Neural progenitor cell (in vitro differentiated cells): ENCODE results near the gene DOCK9. TPM values are rescaled to one million over a fixed set of nuclear protein-coding genes. Genes with fewer than 3 reads are reported as not detected.

Experiments used
- DNase-seq: peaks from one replicate; pipeline ENCODE4 v3.0.0-alpha.2; 2016; ENCODE audit warnings: low spot score
- H2AFZ ChIP-seq: fragments of 200-600 bp; sonication (generic); replicated peaks from 2 replicates; pipeline ENCODE4 v1.6.1; 2016; ENCODE audit warnings: antibody characterized with exemption
- H3F3A ChIP-seq: fragments of 200-600 bp; sonication (generic); 2 replicates; pipeline ENCODE4 v1.6.1; 2016; ENCODE audit warnings: antibody characterized with exemption, low read depth
- H3K27ac ChIP-seq: fragments of 200-600 bp; sonication (generic); 2 replicates; pipeline ENCODE4 v1.5.1; 2016; ENCODE audit warnings: mild to moderate bottlenecking
- H3K27me3 ChIP-seq: fragments of 200-600 bp; sonication (generic); 2 replicates; pipeline ENCODE4 v1.6.1; 2016; ENCODE audit warnings: mild to moderate bottlenecking, moderate library complexity
- H3K36me3 ChIP-seq: fragments of 200-600 bp; sonication (generic); 2 replicates; pipeline ENCODE4 v1.5.1; 2016
- H3K4me1 ChIP-seq: fragments of 200-600 bp; sonication (generic); 2 replicates; pipeline ENCODE4 v1.6.1; 2016; ENCODE audit warnings: mixed run types
- H3K4me2 ChIP-seq: fragments of 200-600 bp; sonication (generic); 2 replicates; pipeline ENCODE4 v1.6.1; 2016
- H3K4me3 ChIP-seq: fragments of 200-600 bp; sonication (generic); 2 replicates; pipeline ENCODE4 v1.5.1; 2016
- H3K79me2 ChIP-seq: fragments of 200-600 bp; sonication (generic); 2 replicates; pipeline ENCODE4 v1.6.1; 2016; ENCODE audit warnings: low read depth
- H3K9ac ChIP-seq: fragments of 200-600 bp; sonication (generic); 2 replicates; pipeline ENCODE4 v1.6.1; 2016
- H3K9me3 ChIP-seq: fragments of 200-600 bp; sonication (generic); 2 replicates; pipeline ENCODE4 v1.5.1; 2016; ENCODE audit warnings: low read depth
- H4K20me1 ChIP-seq: fragments of 200-600 bp; sonication (generic); 2 replicates; pipeline ENCODE4 v1.6.1; 2016; ENCODE audit warnings: low read depth
- H3K27ac Mint-ChIP-seq: 3 replicates; pipeline ENCODE4 v1.8.0; 2021; ENCODE audit warnings: mixed read lengths
- H3K27me3 Mint-ChIP-seq: 2 replicates; pipeline ENCODE4 v1.8.0; 2022; ENCODE audit warnings: low read depth, mild to moderate bottlenecking, inconsistent platforms, moderate library complexity, mixed read lengths; ENCODE audit not compliant: insufficient read depth
- H3K36me3 Mint-ChIP-seq: 3 replicates; pipeline ENCODE4 v1.8.0; 2021; ENCODE audit warnings: mixed read lengths
- H3K4me1 Mint-ChIP-seq: 3 replicates; pipeline ENCODE4 v1.8.0; 2021; ENCODE audit warnings: mixed read lengths
- H3K4me3 Mint-ChIP-seq: 3 replicates; pipeline ENCODE4 v1.8.0; 2021; ENCODE audit warnings: mild to moderate bottlenecking, moderate library complexity, mixed read lengths
- H3K9me3 Mint-ChIP-seq: 3 replicates; pipeline ENCODE4 v1.8.0; 2020; ENCODE audit warnings: mixed read lengths
- EZH2 ChIP-seq: fragments of 200-600 bp; sonication (generic); IDR thresholded peaks from 2 replicates; pipeline ENCODE4 v1.6.1; 2017; ENCODE audit warnings: antibody characterized with exemption, mild to moderate bottlenecking, moderate library complexity
- EZH2phosphoT487 ChIP-seq: fragments of 200-600 bp; sonication (generic); IDR thresholded peaks from 2 replicates; pipeline ENCODE4 v1.6.1; 2017; ENCODE audit warnings: antibody characterized with exemption
- total RNA-seq: library from RNA; depleted of rRNA; stranded (reverse); fragments of >200 nt; gene quantifications from 2 replicates; pipeline ENCODE4 v1.2.3, GENCODE V29; 2015; ENCODE audit warnings: low replicate concordance
- TF ChIP-seq, protein P1 (sequence below): fragments of 200-600 bp; sonication (generic); IDR thresholded peaks from 2 replicates; pipeline ENCODE4 v1.5.1; 2017; ENCODE audit warnings: antibody characterized with exemption, mild to moderate bottlenecking

The DOCK9 gene
- total RNA-seq, 1 donor from 2014 or later, result 16.6 TPM

DNA sequence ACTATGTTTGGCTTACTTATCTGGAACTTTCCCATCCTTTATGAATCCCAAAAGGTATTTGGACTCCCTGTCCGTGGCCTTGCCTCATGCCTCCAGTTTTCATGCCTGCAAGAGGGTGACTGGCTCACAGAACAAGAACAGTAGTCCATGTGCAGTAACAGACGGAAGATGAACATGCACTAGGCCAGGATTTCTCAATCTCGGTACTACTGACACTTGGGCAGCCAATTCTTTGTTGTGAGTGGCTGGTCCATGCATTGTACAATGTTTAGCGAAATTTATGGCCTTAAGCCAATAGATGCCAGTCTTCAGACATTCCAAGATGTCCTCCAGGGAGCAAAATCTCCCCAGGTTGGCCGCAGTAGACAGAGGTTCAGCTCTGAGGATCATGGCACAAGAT is 61.9 kb downstream of the DOCK9 start:
- Histone ChIP-seq H4K20me1 (no peaks in the 10 kb centered on the region), H3K36me3 (no peaks in the 10 kb centered on the region), H3K27ac (no peak overlapping the region), H3K4me1 (peaks cover 6% of the 10 kb centered on the region), H3K9ac (no peak overlapping the region), H2AFZ (no peak overlapping the region), H3K4me2 (no peak overlapping the region), H3K79me2 (no peaks in the 10 kb centered on the region), H3F3A (no peaks in the 10 kb centered on the region), H3K9me3 (no peaks in the 10 kb centered on the region), H3K27me3 (no peaks in the 10 kb centered on the region), H3K4me3 (no peak overlapping the region)
- peaks cover 2% of the 10 kb centered on the region for H3K36me3 Mint-ChIP-seq
- no peak overlapping the region for H3K27ac Mint-ChIP-seq
- H3K4me3 Mint-ChIP-seq, result no peak overlapping the region
- TF ChIP-seq EZH2 (no peak), EZH2phosphoT487 (no peak)
- DNase-seq, result no peak
- H3K27me3 Mint-ChIP-seq, result peaks cover 2% of the 10 kb centered on the region
- H3K4me1 Mint-ChIP-seq, result peaks cover 29% of the 10 kb centered on the region
- H3K9me3 Mint-ChIP-seq, result no peaks in the 10 kb centered on the region

DNA sequence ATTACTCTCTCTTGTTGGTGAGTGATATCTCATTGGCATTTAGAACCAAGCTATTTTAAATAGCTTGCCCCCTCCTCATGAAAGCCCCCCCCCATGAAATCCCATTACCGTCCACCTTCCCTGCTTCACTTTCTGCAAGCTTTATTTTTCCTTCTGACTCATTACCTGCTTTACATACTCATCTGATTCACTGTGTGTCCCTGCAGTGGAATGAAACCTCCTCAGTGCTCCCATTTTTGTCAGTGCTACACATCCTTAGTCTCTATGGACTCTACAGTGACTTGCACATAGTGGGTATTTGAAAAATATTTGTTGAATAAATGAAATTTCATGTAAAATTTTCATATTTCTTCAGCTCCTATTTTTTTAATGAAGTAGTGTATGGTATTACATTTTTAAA is 62.3 kb downstream of the DOCK9 start:
- Histone ChIP-seq H3K4me3 (no peak overlapping the region), H3K4me2 (no peak overlapping the region), H3K4me1 (peaks cover 10% of the 10 kb centered on the region), H3K27ac (no peak overlapping the region), H3K36me3 (no peaks in the 10 kb centered on the region), H2AFZ (no peak overlapping the region), H3K9me3 (no peaks in the 10 kb centered on the region), H4K20me1 (no peaks in the 10 kb centered on the region), H3K27me3 (no peaks in the 10 kb centered on the region), H3F3A (no peaks in the 10 kb centered on the region), H3K9ac (no peak overlapping the region), H3K79me2 (no peaks in the 10 kb centered on the region)
- DNase-seq, result no peak
- no peak for TF ChIP-seq EZH2phosphoT487
- TF ChIP-seq, protein P1, sequence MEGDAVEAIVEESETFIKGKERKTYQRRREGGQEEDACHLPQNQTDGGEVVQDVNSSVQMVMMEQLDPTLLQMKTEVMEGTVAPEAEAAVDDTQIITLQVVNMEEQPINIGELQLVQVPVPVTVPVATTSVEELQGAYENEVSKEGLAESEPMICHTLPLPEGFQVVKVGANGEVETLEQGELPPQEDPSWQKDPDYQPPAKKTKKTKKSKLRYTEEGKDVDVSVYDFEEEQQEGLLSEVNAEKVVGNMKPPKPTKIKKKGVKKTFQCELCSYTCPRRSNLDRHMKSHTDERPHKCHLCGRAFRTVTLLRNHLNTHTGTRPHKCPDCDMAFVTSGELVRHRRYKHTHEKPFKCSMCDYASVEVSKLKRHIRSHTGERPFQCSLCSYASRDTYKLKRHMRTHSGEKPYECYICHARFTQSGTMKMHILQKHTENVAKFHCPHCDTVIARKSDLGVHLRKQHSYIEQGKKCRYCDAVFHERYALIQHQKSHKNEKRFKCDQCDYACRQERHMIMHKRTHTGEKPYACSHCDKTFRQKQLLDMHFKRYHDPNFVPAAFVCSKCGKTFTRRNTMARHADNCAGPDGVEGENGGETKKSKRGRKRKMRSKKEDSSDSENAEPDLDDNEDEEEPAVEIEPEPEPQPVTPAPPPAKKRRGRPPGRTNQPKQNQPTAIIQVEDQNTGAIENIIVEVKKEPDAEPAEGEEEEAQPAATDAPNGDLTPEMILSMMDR, result no peak
- no peak for TF ChIP-seq EZH2
- no peaks in the 10 kb centered on the region for H3K9me3 Mint-ChIP-seq
- H3K27ac Mint-ChIP-seq, result no peak overlapping the region
- peaks cover 2% of the 10 kb centered on the region for H3K36me3 Mint-ChIP-seq
- peaks cover 2% of the 10 kb centered on the region for H3K27me3 Mint-ChIP-seq
- H3K4me1 Mint-ChIP-seq, result peaks cover 33% of the 10 kb centered on the region
- no peak overlapping the region for H3K4me3 Mint-ChIP-seq

DNA sequence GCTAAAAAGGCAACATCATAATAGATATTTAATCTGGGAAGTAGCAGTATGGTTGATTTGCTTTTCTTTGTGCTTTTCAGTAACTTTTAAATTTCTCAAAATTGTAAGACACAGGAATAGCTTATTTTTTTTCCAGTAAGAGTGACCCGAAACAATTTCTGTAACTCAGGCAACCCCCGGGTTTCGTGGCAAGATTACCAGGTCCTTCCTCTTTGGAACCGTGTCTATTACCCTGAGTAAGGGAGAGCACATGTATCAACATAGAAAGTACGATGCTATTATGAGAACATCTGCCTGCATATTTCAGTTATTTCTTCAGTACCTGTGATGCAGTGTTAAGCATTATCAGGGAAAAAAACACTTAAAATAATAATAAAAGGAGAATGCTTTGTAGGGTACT is 64.1 kb downstream of the DOCK9 start:
- Histone ChIP-seq H3K79me2 (no peaks in the 10 kb centered on the region), H3K4me3 (no peak overlapping the region), H3K27me3 (no peaks in the 10 kb centered on the region), H3K36me3 (no peaks in the 10 kb centered on the region), H4K20me1 (no peaks in the 10 kb centered on the region), H3F3A (no peaks in the 10 kb centered on the region), H3K9me3 (no peaks in the 10 kb centered on the region), H3K4me2 (no peak overlapping the region), H2AFZ (no peak overlapping the region), H3K4me1 (peaks cover 8% of the 10 kb centered on the region), H3K27ac (no peak overlapping the region), H3K9ac (no peak overlapping the region)
- Mint-ChIP-seq H3K27me3 (peaks cover 2% of the 10 kb centered on the region), H3K4me1 (peaks cover 28% of the 10 kb centered on the region), H3K9me3 (no peaks in the 10 kb centered on the region), H3K36me3 (peaks cover 2% of the 10 kb centered on the region), H3K27ac (no peak overlapping the region), H3K4me3 (no peak overlapping the region)
- no peak for DNase-seq
- TF ChIP-seq EZH2, result no peak
- TF ChIP-seq EZH2phosphoT487, result no peak
- TF ChIP-seq, protein P1, result no peak

DNA sequence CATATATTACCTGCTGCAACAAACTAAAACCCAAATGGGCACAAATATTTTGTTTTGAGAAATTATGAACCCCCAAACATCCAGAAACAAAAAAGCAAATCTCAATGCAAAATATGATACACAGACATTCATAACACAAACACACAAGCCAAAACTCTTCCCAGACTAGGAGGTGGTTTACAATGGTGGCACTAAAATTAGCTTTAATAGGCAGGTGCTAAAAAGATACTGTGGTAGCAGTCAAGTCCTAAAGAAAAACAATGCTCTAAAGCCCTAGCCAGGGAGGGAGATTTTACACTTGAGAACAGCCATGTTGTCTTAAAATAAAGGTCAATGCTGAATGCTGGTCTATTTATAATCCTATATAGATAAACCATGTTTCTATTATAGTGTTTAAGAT is 65.0 kb downstream of the DOCK9 start:
- no peaks in the 10 kb centered on the region for H3K9me3 ChIP-seq
- peaks cover 8% of the 10 kb centered on the region for H3K4me1 ChIP-seq
- no peak overlapping the region for H3K4me3 ChIP-seq
- no peaks in the 10 kb centered on the region for H3K36me3 ChIP-seq
- DNase-seq, result no peak
- H3K27ac Mint-ChIP-seq, result no peak overlapping the region
- H3K4me3 Mint-ChIP-seq, result no peak overlapping the region
- no peaks in the 10 kb centered on the region for H3K27me3 ChIP-seq
- no peaks in the 10 kb centered on the region for H4K20me1 ChIP-seq
- H3K36me3 Mint-ChIP-seq, result no peaks in the 10 kb centered on the region
- no peak overlapping the region for H3K27ac ChIP-seq
- no peaks in the 10 kb centered on the region for H3K79me2 ChIP-seq
- H3K4me2 ChIP-seq, result no peak overlapping the region
- no peaks in the 10 kb centered on the region for H3K9me3 Mint-ChIP-seq
- H3K27me3 Mint-ChIP-seq, result peaks cover 2% of the 10 kb centered on the region
- no peak for TF ChIP-seq EZH2
- TF ChIP-seq, protein P1, result no peak
- TF ChIP-seq EZH2phosphoT487, result no peak
- H3F3A ChIP-seq, result no peaks in the 10 kb centered on the region
- H2AFZ ChIP-seq, result no peak overlapping the region
- peaks cover 22% of the 10 kb centered on the region for H3K4me1 Mint-ChIP-seq
- no peak overlapping the region for H3K9ac ChIP-seq
